GM12892 (cell line): ENCODE results near the gene PIAS1.

Experiments used
- POLR2A ChIP-seq: IDR thresholded peaks from 2 replicates; pipeline ENCODE4 v1.6.1; 2011; ENCODE audit warnings: low read depth, low read length, control low read depth
- POLR2AphosphoS5 ChIP-seq: IDR thresholded peaks from 2 replicates; pipeline ENCODE4 v1.6.1; 2011; ENCODE audit warnings: low read depth, low read length, control low read depth
- TAF1 ChIP-seq: IDR thresholded peaks from 2 replicates; pipeline ENCODE4 v1.6.1; 2011; ENCODE audit warnings: low read depth, mild to moderate bottlenecking, control low read depth, low read length, borderline replicate concordance

DNA sequence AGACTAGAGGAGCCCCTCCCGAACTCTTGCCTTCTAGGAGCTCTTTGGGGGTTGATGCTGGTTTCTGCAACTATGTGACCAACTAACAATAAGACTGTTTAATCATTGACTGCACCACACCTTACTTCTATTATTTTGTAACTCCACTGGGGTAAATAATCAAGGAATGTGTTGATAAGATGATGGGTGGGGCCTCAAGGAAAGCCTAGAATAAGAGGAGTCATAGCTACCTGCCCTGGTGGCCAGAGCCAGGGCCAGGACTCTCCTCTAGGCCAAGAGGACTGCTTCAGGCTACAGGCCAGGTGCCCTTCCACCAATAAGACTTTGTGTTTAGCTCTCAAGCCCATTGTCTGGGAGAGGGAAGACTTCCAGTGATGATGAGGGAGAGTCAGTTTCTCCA lies 41.2 kb upstream of the PIAS1 start:
- TF ChIP-seq POLR2A (no peak), POLR2AphosphoS5 (no peak), TAF1 (no peak)
